ENCODE measurements around the gene CACNB1. TPM values are rescaled to one million over a fixed set of nuclear protein-coding genes. Genes with fewer than 3 reads are reported as not detected.

The CACNB1 gene
- total and polyA plus RNA-seq, 2 of the 13 experiments (the other 11 are each of a cell fraction or from before 2014, with no cell fraction given): 0.75 to 1.5 TPM

DNA sequence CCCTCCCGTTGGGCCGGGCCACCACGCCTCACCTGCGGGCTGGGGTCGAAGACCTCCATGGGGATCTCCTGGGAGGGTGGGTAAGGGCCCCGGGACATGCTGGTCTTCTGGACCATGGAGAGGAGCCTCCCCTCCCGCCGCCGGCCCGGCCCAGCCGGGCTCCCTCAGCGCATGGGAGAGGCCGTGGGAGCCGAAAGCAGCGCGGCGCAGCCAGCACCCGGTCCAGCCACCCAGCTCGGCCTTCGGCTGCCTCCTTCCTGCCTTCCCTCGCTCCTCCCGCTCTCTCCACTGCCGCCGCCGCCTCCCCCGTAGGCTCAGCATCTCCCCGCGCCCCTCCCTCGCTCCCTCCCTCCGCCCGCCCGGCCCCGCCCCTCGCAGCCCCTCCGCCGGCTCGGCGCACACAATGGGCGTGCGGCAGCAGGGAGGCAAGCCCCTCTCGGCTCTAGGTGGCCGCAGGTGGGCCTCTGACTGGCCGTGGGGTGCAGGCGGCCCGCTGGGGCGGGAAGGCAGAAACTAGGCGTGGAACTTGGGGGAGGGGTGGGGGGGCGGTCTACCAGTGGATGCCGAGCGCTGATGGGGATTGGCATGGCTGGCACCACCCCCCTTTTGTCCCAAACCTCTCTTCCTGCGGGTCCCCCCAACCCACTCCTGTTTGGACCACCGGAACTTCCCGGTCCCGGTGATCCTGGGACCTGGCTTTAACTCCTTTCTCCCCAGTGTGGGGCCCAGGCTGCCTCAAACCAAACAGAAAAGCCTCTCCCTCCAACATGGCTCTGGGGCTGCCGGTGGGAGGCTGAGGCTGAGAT, at the start of gene CACNB1 (continued):
- no peak for TF ChIP-seq LRRFIP1 (CRISPR knock-in tag; conservative IDR thresholded peaks at IDR 0.05)
- TF ChIP-seq TAF1 (CRISPR knock-in tag; IDR thresholded peaks at IDR 0.05): peak; percentile 50; the same call in 1 of the 2 replicates
- TF ChIP-seq JUN (CRISPR knock-in tag; IDR thresholded peaks at IDR 0.05): no peak
- TF ChIP-seq HOXA5 (CRISPR knock-in tag; IDR thresholded peaks at IDR 0.05): no peak
- TF ChIP-seq POLR2A (IDR thresholded peaks at IDR 0.05; ENCODE audit: insufficient read depth in 1 of 2, low read depth in 2 of 2, low read length in 2 of 2): peak in 1 of 2 experiments; percentile 61; a peak in 1 of 4 replicates
- TF ChIP-seq ZNF746 (CRISPR knock-in tag; IDR thresholded peaks at IDR 0.05): no peak
- TF ChIP-seq ZNF883 (CRISPR knock-in tag; IDR thresholded peaks at IDR 0.05; ENCODE audit: not compliant biosample characterization): peak; percentile 22
- TF ChIP-seq SETDB1 (CRISPR knock-in tag; IDR thresholded peaks at IDR 0.05; ENCODE audit: borderline replicate concordance): peak; percentile 85; the same call in 1 of the 2 replicates
- no peak for TF ChIP-seq FOSL2 (CRISPR knock-in tag; IDR thresholded peaks at IDR 0.05)
- no peak for TF ChIP-seq MTA1 (CRISPR knock-in tag; IDR thresholded peaks at IDR 0.05; ENCODE audit: borderline replicate concordance)
- TF ChIP-seq SP2 (CRISPR knock-in tag; IDR thresholded peaks at IDR 0.05): peak; percentile 44; the same call in 1 of the 2 replicates
- no peak for TF ChIP-seq RNF2 (conservative IDR thresholded peaks at IDR 0.05; ENCODE audit: low read depth)
- no peak for TF ChIP-seq ZNF337 (CRISPR knock-in tag; IDR thresholded peaks at IDR 0.05; ENCODE audit: borderline replicate concordance, low read depth)
- TF ChIP-seq ZNF7 (CRISPR knock-in tag; IDR thresholded peaks at IDR 0.05): no peak
- no peak for TF ChIP-seq HNF4A (CRISPR knock-in tag; IDR thresholded peaks at IDR 0.05)
- TF ChIP-seq BCL3 (CRISPR knock-in tag; IDR thresholded peaks at IDR 0.05): peak; percentile 16; the same call in 1 of the 2 replicates
- TF ChIP-seq, protein P1, sequence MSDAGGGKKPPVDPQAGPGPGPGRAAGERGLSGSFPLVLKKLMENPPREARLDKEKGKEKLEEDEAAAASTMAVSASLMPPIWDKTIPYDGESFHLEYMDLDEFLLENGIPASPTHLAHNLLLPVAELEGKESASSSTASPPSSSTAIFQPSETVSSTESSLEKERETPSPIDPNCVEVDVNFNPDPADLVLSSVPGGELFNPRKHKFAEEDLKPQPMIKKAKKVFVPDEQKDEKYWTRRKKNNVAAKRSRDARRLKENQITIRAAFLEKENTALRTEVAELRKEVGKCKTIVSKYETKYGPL (CRISPR knock-in tag; IDR thresholded peaks at IDR 0.05): no peak
- no peak for TF ChIP-seq ZNF629 (CRISPR knock-in tag; conservative IDR thresholded peaks at IDR 0.05)
- peak; percentile 7 for TF ChIP-seq TEAD3 (CRISPR knock-in tag; optimal IDR thresholded peaks at IDR 0.05; ENCODE audit: borderline replicate concordance)
- TF ChIP-seq SRSF1 (optimal IDR thresholded peaks at IDR 0.05; ENCODE audit: low read depth, low read length): peak; percentile 32
- no peak for TF ChIP-seq TSC22D2 (CRISPR knock-in tag; IDR thresholded peaks at IDR 0.05; ENCODE audit: borderline replicate concordance)
- TF ChIP-seq ATF7-NPFF (CRISPR knock-in tag; IDR thresholded peaks at IDR 0.05; ENCODE audit: low read depth): no peak; the same call in 1 of the 2 replicates
- no peak for TF ChIP-seq SP140L (CRISPR knock-in tag; IDR thresholded peaks at IDR 0.05; ENCODE audit: borderline replicate concordance)
- 0 out of 2 replicates have a peak, but pooled peaks have one; percentile 71 for TF ChIP-seq SRY (CRISPR knock-in tag; IDR thresholded peaks at IDR 0.05)
- TF ChIP-seq ZNF557 (CRISPR knock-in tag; IDR thresholded peaks at IDR 0.05): no peak
- no peak for TF ChIP-seq KDM1A (CRISPR knock-in tag; IDR thresholded peaks at IDR 0.05)
- no peak for TF ChIP-seq ZNF10 (CRISPR knock-in tag; IDR thresholded peaks at IDR 0.05; ENCODE audit: borderline replicate concordance, low read depth)
- peak in 1 of 2 experiments; percentile 36; a peak in 1 of 4 replicates for TF ChIP-seq KLF16 (CRISPR knock-in tag; IDR thresholded peaks at IDR 0.05)
